GM12878 (cell line): ENCODE data around the gene NUBP1. TPM values are rescaled to one million over a fixed set of nuclear protein-coding genes. Genes with fewer than 3 reads are reported as not detected.

ENCODE experiments used
- ATAC-seq: fragments of 200-7000 bp; cut with Tn5 transposase; 3 replicates; pipeline ENCODE4 v1.9.1; 2020; ENCODE audit warnings: mild to moderate bottlenecking, moderate library complexity
- BruUV-seq: library from RNA; stranded (reverse); fragments of 400-500 nt; replicated peaks from 2 replicates; lab custom pipeline; 2021; lab: Mats Ljungman, UMichigan
- CTCF ChIA-PET: fragments of 300-600 bp; sonication (Branson Sonifier 250); formaldehyde crosslinking; extraction: SDS; loops from one replicate; lab custom pipeline; 2021; ENCODE audit warnings: inconsistent platforms; lab: Yijun Ruan, JAX
- POLR2A ChIA-PET: fragments of 350-600 bp; formaldehyde crosslinking; extraction: SDS; loops from one replicate; lab custom pipeline; 2021; ENCODE audit warnings: inconsistent platforms; lab: Charles Lee
- RAD21 ChIA-PET: fragments of 300-600 bp; sonication (Branson Sonifier 250); formaldehyde crosslinking; loops from one replicate; lab custom pipeline; 2023; ENCODE audit warnings: antibody characterized with exemption; ENCODE audit not compliant: unreplicated experiment; lab: Charles Lee
- SMC1A ChIA-PET: fragments of 300-600 bp; sonication (Branson Sonifier 250); formaldehyde crosslinking; loops from one replicate; lab custom pipeline; 2023; ENCODE audit not compliant: unreplicated experiment, uncharacterized antibody; lab: Charles Lee
- DNase-seq: peaks from one replicate; pipeline ENCODE4 v3.0.0-alpha.2; 2011; ENCODE audit warnings: low read depth, low spot score
- FAIRE-seq: peaks from 3 replicates; lab custom pipeline; 2011; peaks lifted over from hg19 to GRCh38; lab: Jason Lieb, UNC
- H2AFZ ChIP-seq: 2 replicates; pipeline ENCODE4 v1.6.0; 2011; ENCODE audit warnings: low read depth, low read length, control low read depth; ENCODE audit not compliant: control insufficient read depth
- H3K27ac ChIP-seq: 2 replicates; pipeline ENCODE4 v1.5.1; 2011; ENCODE audit warnings: control low read depth; ENCODE audit not compliant: control insufficient read depth, insufficient read depth
- H3K27me3 ChIP-seq, 2 experiments: replicated peaks in 1 of 2; 2 replicates each; pipeline versions ENCODE4 v1.6.0 to v1.6.1; 2011; ENCODE audit warnings: low read length in 1 of 2; ENCODE audit not compliant: control insufficient read depth in 2 of 2, insufficient read depth in 2 of 2
- H3K36me3 ChIP-seq, 2 experiments: 2 replicates each; pipeline ENCODE4 v1.5.1; 2011; ENCODE audit warnings: low read length in 1 of 2; ENCODE audit not compliant: control insufficient read depth in 2 of 2, insufficient read depth in 2 of 2
- H3K4me1 ChIP-seq: 2 replicates; pipeline ENCODE4 v1.6.1; 2011; ENCODE audit warnings: mild to moderate bottlenecking, low read length, moderate library complexity, mixed read lengths; ENCODE audit not compliant: control insufficient read depth, insufficient read depth
- H3K4me2 ChIP-seq: 2 replicates; pipeline ENCODE4 v1.6.0; 2011; ENCODE audit warnings: control low read depth; ENCODE audit not compliant: control insufficient read depth, insufficient read depth
- H3K4me3 ChIP-seq: fragments of 200-600 bp; sonication (generic); 2 replicates; pipeline ENCODE4 v1.5.1; 2016
- H3K79me2 ChIP-seq: 2 replicates; pipeline ENCODE4 v1.6.0; 2011; ENCODE audit warnings: low read length; ENCODE audit not compliant: control insufficient read depth, insufficient read depth
- H3K9ac ChIP-seq: 2 replicates; pipeline ENCODE4 v1.8.0; 2011; ENCODE audit warnings: low read length, control low read depth, mixed read lengths; ENCODE audit not compliant: control insufficient read depth, insufficient read depth
- H3K9me3 ChIP-seq: replicated peaks from 3 replicates; pipeline ENCODE4 v1.5.1; 2011; ENCODE audit warnings: mild to moderate bottlenecking, low read length; ENCODE audit not compliant: control insufficient read depth, insufficient read depth
- H4K20me1 ChIP-seq: 2 replicates; pipeline ENCODE4 v1.6.0; 2011; ENCODE audit not compliant: control insufficient read depth, insufficient read depth
- ASH2L ChIP-seq: fragments of 300-600, 200-600 bp; sonication (generic); IDR thresholded peaks from 2 replicates; pipeline ENCODE4 v1.6.1; 2017; ENCODE audit warnings: low read depth, mild to moderate bottlenecking, borderline replicate concordance
- BMI1 ChIP-seq: fragments of 450-650 bp; IDR thresholded peaks from 2 replicates; pipeline ENCODE4 v1.6.1; 2016; ENCODE audit warnings: mild to moderate bottlenecking, moderate library complexity, borderline replicate concordance
- CBFB ChIP-seq: IDR thresholded peaks from 2 replicates; pipeline ENCODE4 v1.6.1; 2016; ENCODE audit warnings: antibody characterized with exemption, low read depth
- EED ChIP-seq: sonication (generic); IDR thresholded peaks from 2 replicates; pipeline ENCODE4 v1.6.1; 2016; ENCODE audit warnings: antibody characterized with exemption, low read depth
- HDGF ChIP-seq: fragments of 450-650 bp; IDR thresholded peaks from 2 replicates; pipeline ENCODE4 v1.6.1; 2016; ENCODE audit warnings: antibody characterized with exemption
- IKZF2 ChIP-seq, 2 experiments: fragments of 450-650 bp; IDR thresholded peaks; 2 replicates each; pipeline ENCODE4 v1.6.1; 2017; ENCODE audit warnings: mild to moderate bottlenecking in 2 of 2, moderate library complexity in 2 of 2
- NFYB ChIP-seq: IDR thresholded peaks from 2 replicates; pipeline ENCODE4 v1.6.1; 2011; ENCODE audit warnings: low read depth, mild to moderate bottlenecking, low read length, improper control_type of control experiment, moderate library complexity; ENCODE audit not compliant: insufficient read depth
- PAX5 ChIP-seq: IDR thresholded peaks from 2 replicates; pipeline ENCODE4 v1.6.1; 2011; ENCODE audit warnings: low read depth, low read length, borderline replicate concordance
- POLR2AphosphoS2 ChIP-seq: IDR thresholded peaks from 2 replicates; pipeline ENCODE4 v1.6.1; 2011; ENCODE audit warnings: low read depth, mild to moderate bottlenecking, low read length, improper control_type of control experiment, moderate library complexity
- POU2F2 ChIP-seq: IDR thresholded peaks from 3 replicates; pipeline ENCODE4 v1.6.1; 2011; ENCODE audit warnings: low read depth, mild to moderate bottlenecking, low read length, borderline replicate concordance
- RAD21 ChIP-seq: IDR thresholded peaks from 2 replicates; pipeline ENCODE4 v1.6.1; 2011; ENCODE audit warnings: mild to moderate bottlenecking, low read depth, low read length, moderate library complexity; ENCODE audit not compliant: insufficient read depth
- RB1 ChIP-seq: fragments of 450-650 bp; formaldehyde crosslinking; IDR thresholded peaks from 2 replicates; pipeline ENCODE4 v1.6.1; 2017; ENCODE audit warnings: mild to moderate bottlenecking, borderline replicate concordance
- RBBP5 ChIP-seq: fragments of 200-600 bp; sonication (generic); conservative IDR thresholded peaks from 2 replicates; pipeline ENCODE4 v1.6.1; 2016
- SIN3A ChIP-seq: IDR thresholded peaks from 2 replicates; pipeline ENCODE4 v1.6.1; 2012; ENCODE audit warnings: low read depth, low read length, improper control_type of control experiment
- SMAD5 ChIP-seq: IDR thresholded peaks from 2 replicates; pipeline ENCODE4 v1.6.1; 2016; ENCODE audit warnings: antibody characterized with exemption, low read depth
- SPI1 ChIP-seq: IDR thresholded peaks from 2 replicates; pipeline ENCODE4 v1.6.1; 2011; ENCODE audit warnings: low read depth, mild to moderate bottlenecking, low read length, moderate library complexity, borderline replicate concordance; ENCODE audit not compliant: insufficient read depth
- TCF12 ChIP-seq: IDR thresholded peaks from 2 replicates; pipeline ENCODE4 v1.6.1; 2011; ENCODE audit warnings: low read depth, mild to moderate bottlenecking, low read length
- ZNF592 ChIP-seq: fragments of 450-650 bp; IDR thresholded peaks from 2 replicates; pipeline ENCODE4 v1.6.1; 2017; ENCODE audit warnings: mild to moderate bottlenecking, moderate library complexity
- whole genome bisulfite sequencing: methylation state at CpG from one replicate; pipeline ENCODE4 v1.1.6; 2016; ENCODE audit warnings: low lambda C conversion rate; ENCODE audit not compliant: insufficient replicate concordance, insufficient coverage; ENCODE audit errors: missing lambda C conversion rate; 5-methylcytosine and 5-hydroxymethylcytosine counted together
- in situ Hi-C: fragments of 300-500 bp; cut with MboI; formaldehyde crosslinking; loops from 9 replicates; pipeline ENCODE4 v1.14.3; 2018; ENCODE audit warnings: mixed read lengths
- intact Hi-C: fragments of 100-400 bp; cut with micrococcal nuclease; formaldehyde crosslinking; loops from one replicate; pipeline ENCODE4 v1.14.2; 2022; ENCODE audit not compliant: unreplicated experiment
- polyA plus RNA-seq, 11 experiments: library from polyadenylated mRNA; depleted of rRNA in 4 of 11; unstranded in 6 of 11; stranded (reverse) in 5 of 11; fragments of >200 nt; fragmentation: Nextera tagmentation in 4 of 11; fragmentation: Illumina TruSeq in 1 of 11; extraction: Ambion mirVana in 4 of 11; extraction: Trizol in 1 of 11; gene quantifications; 1 replicate in 1 of 11; 2 replicates in 10 of 11; pipeline versions ENCODE4 v1.2.1 to v1.2.3, GENCODE V29; 2011 to 2016; ENCODE audit warnings: inconsistent platforms in 2 of 11, missing spikeins in 2 of 11, low read depth in 1 of 11
- total RNA-seq, 4 experiments: library from RNA; depleted of rRNA in 3 of 4; stranded (reverse); fragments of >200 nt in 3 of 4; fragmentation: Illumina TruSeq in 1 of 4; extraction: Trizol in 1 of 4; gene quantifications; 2 replicates each; pipeline versions ENCODE4 v1.2.1 to v1.2.3, GENCODE V29; 2013 to 2021
- TF ChIP-seq, protein P1 (sequence below): IDR thresholded peaks from 2 replicates; pipeline ENCODE4 v1.6.1; 2011; ENCODE audit warnings: borderline replicate concordance, low read depth, mild to moderate bottlenecking, moderate library complexity, low read length; ENCODE audit not compliant: insufficient read depth, poor library complexity, severe bottlenecking

NUBP1 gene
- total and polyA plus RNA-seq, 10 of the 15 experiments (the other 5 are each of a cell fraction or from before 2014, with no cell fraction given), result 31.0 to 74.9 (median 58.3) TPM

GRCh38 chr16:10765772-10766171 lies 22.1 kb downstream of the NUBP1 start (continued):
- TF ChIP-seq ZNF592 (no peak), SPI1 (no peak), IKZF2 (IDR thresholded peaks at IDR 0.05) (peak; percentile 38 to 40; a peak in 2 of 4 replicates)

DNA sequence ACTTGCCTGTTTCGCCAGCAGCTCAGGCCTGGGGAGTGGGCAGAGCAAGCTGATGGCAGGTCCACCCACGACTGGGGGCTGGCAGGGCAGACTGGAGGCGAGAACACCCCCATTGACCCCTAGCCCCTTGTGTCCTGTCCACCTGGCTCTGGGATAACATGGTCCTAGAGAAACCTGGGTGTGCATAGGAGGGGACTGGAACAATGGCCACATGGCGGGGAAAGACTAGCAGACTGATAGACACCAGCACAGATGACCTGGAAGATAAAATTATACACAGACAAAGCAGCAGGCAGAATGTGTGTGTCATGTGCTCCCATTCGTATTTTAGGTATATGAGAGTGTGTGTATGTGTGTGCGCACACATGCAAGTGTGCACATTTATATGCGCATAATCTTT lies 23.5 kb downstream of the NUBP1 start:
- intact Hi-C loops, result no loop called here
- in situ Hi-C loops, result no loop called here
- H3K79me2 ChIP-seq, result no peaks in the 10 kb centered on the region
- BruUV-seq, result no TSS peak
- ChIA-PET SMC1A (no interaction called here), RAD21 (no interaction called here), CTCF (no interaction called here), POLR2A (no interaction called here)
- no peak for ATAC-seq
- peaks cover 15 to 16% of the 10 kb centered on the region in 2 experiments; a peak in 3 of 4 replicates for H3K36me3 ChIP-seq
- WGBS, result 83% methylated on average over 7 of the region's 7 CpGs
- no peak for FAIRE-seq
- H3K27ac ChIP-seq, result no peak overlapping the region
- H3K9me3 ChIP-seq, result no peaks in the 10 kb centered on the region; the same call in 2 of the 3 replicates
- no peak overlapping the region for H3K9ac ChIP-seq
- no peak overlapping the region for H3K4me2 ChIP-seq
- H3K4me3 ChIP-seq, result no peak overlapping the region
- no peak overlapping the region for H2AFZ ChIP-seq
- no peaks in the 10 kb centered on the region for H4K20me1 ChIP-seq
- no peak for DNase-seq
- H3K4me1 ChIP-seq, result peaks cover 13% of the 10 kb centered on the region
- H3K27me3 ChIP-seq, result no peaks in the 10 kb centered on the region
- no peak for TF ChIP-seq RAD21
- no peak for TF ChIP-seq POLR2AphosphoS2
- no peak for TF ChIP-seq SIN3A
- no peak for TF ChIP-seq SMAD5
- TF ChIP-seq BMI1, result no peak
- TF ChIP-seq HDGF, result no peak
- TF ChIP-seq PAX5, result no peak
- no peak for TF ChIP-seq POU2F2
- no peak for TF ChIP-seq RBBP5
- no peak for TF ChIP-seq RB1
- TF ChIP-seq TCF12, result no peak
- no peak for TF ChIP-seq ASH2L
- TF ChIP-seq EED, result no peak
- TF ChIP-seq, protein P1, sequence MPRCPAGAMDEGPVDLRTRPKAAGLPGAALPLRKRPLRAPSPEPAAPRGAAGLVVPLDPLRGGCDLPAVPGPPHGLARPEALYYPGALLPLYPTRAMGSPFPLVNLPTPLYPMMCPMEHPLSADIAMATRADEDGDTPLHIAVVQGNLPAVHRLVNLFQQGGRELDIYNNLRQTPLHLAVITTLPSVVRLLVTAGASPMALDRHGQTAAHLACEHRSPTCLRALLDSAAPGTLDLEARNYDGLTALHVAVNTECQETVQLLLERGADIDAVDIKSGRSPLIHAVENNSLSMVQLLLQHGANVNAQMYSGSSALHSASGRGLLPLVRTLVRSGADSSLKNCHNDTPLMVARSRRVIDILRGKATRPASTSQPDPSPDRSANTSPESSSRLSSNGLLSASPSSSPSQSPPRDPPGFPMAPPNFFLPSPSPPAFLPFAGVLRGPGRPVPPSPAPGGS, result no peak
- no peak for TF ChIP-seq CBFB
- no peak for TF ChIP-seq NFYB
